CD4-positive, alpha-beta T cell treated with Interleukin-17A for 1 hour (primary cell): ENCODE data around the gene CCDC201.
A peak's percentile ranks its signal among the peaks of the same experiment; 100 is the strongest.

Source experiments
- DNase-seq: peaks from one replicate; pipeline ENCODE4 v3.0.0-alpha.2; 2020

Gene CCDC201

GRCh38 chr7:45892407-45893035 is 19.6 kb upstream of the CCDC201 start:
- DNase-seq, result no peak

- DNase-seq, result no peak
Measured at GRCh38 chr7:45891462-45892402, 18.9 kb upstream of the CCDC201 start.

GRCh38 chr7:45890902-45891461 is 18.1 kb upstream of the CCDC201 start:
- DNase-seq, result peak; percentile 32

- no peak for DNase-seq
Measured at GRCh38 chr7:45890125-45890901, 17.4 kb upstream of the CCDC201 start.

- DNase-seq, result no peak
Measured at GRCh38 chr7:45889367-45890067, 16.6 kb upstream of the CCDC201 start.

- DNase-seq, result no peak
Measured at GRCh38 chr7:45888993-45889366, 16.1 kb upstream of the CCDC201 start.

GRCh38 chr7:45888185-45888992 is 15.5 kb upstream of the CCDC201 start, which contains the start of gene IGFBP1:
TSS of gene IGFBP1 (plus strand) at chr7:45888488. CDS start at chr7:45888653, 165 bp downstream.
- no peak for DNase-seq

GRCh38 chr7:45886931-45887667 is 14.2 kb upstream of the CCDC201 start:
- DNase-seq, result no peak

- DNase-seq, result no peak
Measured at GRCh38 chr7:45885264-45885882, 12.5 kb upstream of the CCDC201 start.

- no peak for DNase-seq
Measured at GRCh38 chr7:45884136-45884535, 11.3 kb upstream of the CCDC201 start.

- no peak for DNase-seq
Measured at GRCh38 chr7:45882465-45882810, 9.6 kb upstream of the CCDC201 start.

- DNase-seq, result no peak
Measured at GRCh38 chr7:45881759-45882464, 9.0 kb upstream of the CCDC201 start.

- DNase-seq, result no peak
Measured at GRCh38 chr7:45881280-45881758, 8.4 kb upstream of the CCDC201 start.

- no peak for DNase-seq
Measured at GRCh38 chr7:45880433-45880860, 7.6 kb upstream of the CCDC201 start.

GRCh38 chr7:45878457-45879144 is 5.7 kb upstream of the CCDC201 start:
- no peak for DNase-seq

- DNase-seq, result no peak
Measured at GRCh38 chr7:45876519-45876918, 3.6 kb upstream of the CCDC201 start.

GRCh38 chr7:45874408-45875131 is 1.7 kb upstream of the CCDC201 start:
- no peak for DNase-seq

- DNase-seq, result no peak
Measured at GRCh38 chr7:45873355-45873754, 473 bp upstream of the CCDC201 start.
